GM23248 (cell line): Measurements from ENCODE around the gene SMTNL2.

Experiments used
- EZH2 ChIP-seq: fragments of 200-600 bp; sonication (generic); IDR thresholded peaks from 2 replicates; pipeline ENCODE4 v1.6.1; 2018; ENCODE audit warnings: antibody characterized with exemption, mild to moderate bottlenecking; ENCODE audit not compliant: insufficient read depth, poor library complexity, severe bottlenecking
- EZH2phosphoT487 ChIP-seq: fragments of 200-600 bp; sonication (generic); IDR thresholded peaks from 2 replicates; pipeline ENCODE4 v1.6.1; 2018; ENCODE audit warnings: antibody characterized with exemption, moderate library complexity, mild to moderate bottlenecking, low read depth; ENCODE audit not compliant: insufficient read depth

DNA sequence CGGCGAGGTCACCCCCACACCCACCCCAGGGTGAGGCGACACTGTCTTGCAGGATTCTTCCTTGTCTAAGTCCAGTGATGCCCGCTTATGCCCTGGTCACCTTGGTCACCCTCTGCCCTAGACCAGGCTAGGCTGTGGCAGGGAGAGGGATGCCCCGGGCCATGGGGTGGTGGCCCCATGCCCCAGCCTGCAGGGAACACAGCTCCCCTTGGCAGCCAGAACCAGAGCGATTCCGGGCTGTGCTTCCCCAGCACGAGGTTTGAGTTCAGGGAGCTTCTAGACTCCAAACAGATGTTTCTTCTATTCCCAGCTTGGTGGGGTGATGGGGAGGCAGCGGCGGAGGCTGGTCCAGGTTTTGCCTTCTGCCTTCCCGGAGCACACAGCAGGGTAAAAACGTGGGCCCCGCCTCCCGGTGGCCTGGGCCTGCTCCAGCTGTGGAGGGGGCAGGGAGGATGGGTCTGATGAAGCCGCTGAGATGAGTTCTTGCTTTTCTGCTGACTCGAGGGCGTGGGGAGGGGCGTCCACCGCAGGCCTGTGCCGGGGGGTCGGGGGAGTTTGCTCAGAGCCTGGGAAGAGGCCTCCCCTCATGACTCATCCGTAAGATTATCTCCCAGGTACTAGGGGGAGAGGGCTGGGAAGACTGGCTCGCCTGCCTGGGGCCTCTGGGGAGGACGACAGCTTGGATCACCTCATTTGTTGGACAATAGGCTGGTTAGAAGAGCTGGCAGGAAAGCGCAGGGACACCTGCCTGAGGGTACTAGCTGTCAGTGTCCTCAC is 15.4 kb downstream of the SMTNL2 start:
- TF ChIP-seq EZH2 = no peak
- no peak for TF ChIP-seq EZH2phosphoT487
